ENCODE measurements around the gene ITPKB. TPM values are rescaled to one million over a fixed set of nuclear protein-coding genes. Genes with fewer than 3 reads are reported as not detected.

Gene ITPKB
- total RNA-seq, 1 donor from 2014 or later, result 1.6 TPM

GRCh38 chr1:226662642-226663326 lies 76.3 kb downstream of the ITPKB start:
- no peak for TF ChIP-seq EZH2phosphoT487 (IDR thresholded peaks at IDR 0.05)
- TF ChIP-seq EZH2 (IDR thresholded peaks at IDR 0.05), result no peak
- no peak for TF ChIP-seq CTCF (IDR thresholded peaks at IDR 0.05)
- no peak overlapping the region for H3K27ac ChIP-seq
- no peak for DNase-seq (ENCODE audit: low spot score)
- Mint-ChIP-seq H3K27me3 (ENCODE audit: insufficient read depth, low read depth) (peaks cover 11% of the 10 kb centered on the region), H3K36me3 (no peaks in the 10 kb centered on the region), H3K27ac (no peak overlapping the region), H3K4me1 (peaks cover 60% of the 10 kb centered on the region), H3K9me3 (no peaks in the 10 kb centered on the region), H3K4me3 (no peak overlapping the region)
- H3K9ac ChIP-seq, result no peak overlapping the region
- H2AFZ ChIP-seq (replicated peaks), result no peak overlapping the region
- no peaks in the 10 kb centered on the region for H3K36me3 ChIP-seq
- no peaks in the 10 kb centered on the region for H3K9me3 ChIP-seq (ENCODE audit: low read depth)
- H3K79me2 ChIP-seq (ENCODE audit: low read depth), result no peaks in the 10 kb centered on the region
- H3K4me2 ChIP-seq, result no peak overlapping the region
- H3F3A ChIP-seq (ENCODE audit: low read depth), result no peaks in the 10 kb centered on the region
- H3K27me3 ChIP-seq, result no peaks in the 10 kb centered on the region
- H3K4me3 ChIP-seq, result no peak overlapping the region
- H3K4me1 ChIP-seq, result peaks cover 33% of the 10 kb centered on the region
- no peaks in the 10 kb centered on the region for H4K20me1 ChIP-seq (ENCODE audit: low read depth)

- Histone ChIP-seq H3K27ac (no peak overlapping the region), H3K27me3 (no peaks in the 10 kb centered on the region), H2AFZ (replicated peaks) (no peak overlapping the region), H3K4me3 (no peak overlapping the region), H4K20me1 (ENCODE audit: low read depth) (no peaks in the 10 kb centered on the region), H3K79me2 (ENCODE audit: low read depth) (no peaks in the 10 kb centered on the region), H3K4me1 (peaks cover 41% of the 10 kb centered on the region), H3K4me2 (no peak overlapping the region), H3K9me3 (ENCODE audit: low read depth) (no peaks in the 10 kb centered on the region), H3F3A (ENCODE audit: low read depth) (peaks cover 2% of the 10 kb centered on the region), H3K36me3 (no peaks in the 10 kb centered on the region), H3K9ac (no peak overlapping the region)
- H3K4me3 Mint-ChIP-seq, result no peak overlapping the region
- H3K4me1 Mint-ChIP-seq, result peaks cover 65% of the 10 kb centered on the region
- TF ChIP-seq CTCF (IDR thresholded peaks at IDR 0.05) (no peak), EZH2 (IDR thresholded peaks at IDR 0.05) (no peak), EZH2phosphoT487 (IDR thresholded peaks at IDR 0.05) (no peak)
- peaks cover 11% of the 10 kb centered on the region for H3K27me3 Mint-ChIP-seq (ENCODE audit: insufficient read depth, low read depth)
- H3K9me3 Mint-ChIP-seq, result no peaks in the 10 kb centered on the region
- peak overlapping the region; percentile 87 for H3K27ac Mint-ChIP-seq
- H3K36me3 Mint-ChIP-seq, result no peaks in the 10 kb centered on the region
- DNase-seq (ENCODE audit: low spot score), result no peak
These were observed 77.1 kb downstream of the ITPKB start for GRCh38 chr1:226661965-226662364.

- H3K4me3 Mint-ChIP-seq, result no peak overlapping the region
- H3K27ac ChIP-seq, result no peak overlapping the region
- H3K27me3 Mint-ChIP-seq (ENCODE audit: insufficient read depth, low read depth), result peaks cover 11% of the 10 kb centered on the region
- H3K4me2 ChIP-seq, result no peak overlapping the region
- H3K27ac Mint-ChIP-seq, result no peak overlapping the region
- no peaks in the 10 kb centered on the region for H3K9me3 Mint-ChIP-seq
- H4K20me1 ChIP-seq (ENCODE audit: low read depth), result no peaks in the 10 kb centered on the region
- H3K4me1 Mint-ChIP-seq, result peaks cover 71% of the 10 kb centered on the region
- H3F3A ChIP-seq (ENCODE audit: low read depth), result peaks cover 9% of the 10 kb centered on the region
- H3K79me2 ChIP-seq (ENCODE audit: low read depth), result no peaks in the 10 kb centered on the region
- no peak overlapping the region for H2AFZ ChIP-seq (replicated peaks)
- no peaks in the 10 kb centered on the region for H3K36me3 Mint-ChIP-seq
- TF ChIP-seq EZH2phosphoT487 (IDR thresholded peaks at IDR 0.05) (no peak), EZH2 (IDR thresholded peaks at IDR 0.05) (no peak), CTCF (IDR thresholded peaks at IDR 0.05) (no peak)
- H3K27me3 ChIP-seq, result no peaks in the 10 kb centered on the region
- H3K4me1 ChIP-seq, result peaks cover 47% of the 10 kb centered on the region
- H3K4me3 ChIP-seq, result no peak overlapping the region
- no peaks in the 10 kb centered on the region for H3K36me3 ChIP-seq
- H3K9ac ChIP-seq, result no peak overlapping the region
- no peaks in the 10 kb centered on the region for H3K9me3 ChIP-seq (ENCODE audit: low read depth)
- DNase-seq (ENCODE audit: low spot score), result no peak
These were observed 77.8 kb downstream of the ITPKB start for GRCh38 chr1:226661271-226661670.
